ENCODE results near the gene SLC44A4. TPM values are rescaled to one million over a fixed set of nuclear protein-coding genes. Genes with fewer than 3 reads are reported as not detected.

Gene SLC44A4
- polyA plus RNA-seq, 1 experiment: 0.07 TPM

DNA sequence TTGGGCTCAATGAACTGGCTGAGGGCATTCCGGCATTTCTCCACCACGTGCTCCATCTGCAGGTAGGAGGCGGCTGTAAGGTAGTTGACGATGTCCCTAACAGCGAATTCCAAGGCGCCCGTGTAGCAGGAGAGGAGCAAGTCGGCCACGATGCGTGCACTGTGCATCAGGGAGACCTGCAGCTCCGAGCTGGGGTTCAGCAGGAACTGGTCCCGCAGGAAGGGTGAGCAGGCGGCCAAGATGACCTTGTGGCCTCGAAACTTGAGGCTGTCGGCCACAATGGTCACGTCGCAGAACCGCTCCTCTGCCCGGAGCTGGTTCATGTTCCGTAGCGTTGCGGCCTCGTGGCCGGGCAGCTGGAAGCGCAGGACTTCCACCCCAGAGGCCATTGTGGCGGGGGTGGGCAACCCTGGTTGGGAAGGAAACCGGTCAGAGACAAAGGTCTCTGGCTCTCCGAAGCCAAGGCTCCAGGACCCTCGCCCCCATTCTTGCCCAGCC, 22.2 kb upstream of the SLC44A4 start:
- TF ChIP-seq, protein P1, sequence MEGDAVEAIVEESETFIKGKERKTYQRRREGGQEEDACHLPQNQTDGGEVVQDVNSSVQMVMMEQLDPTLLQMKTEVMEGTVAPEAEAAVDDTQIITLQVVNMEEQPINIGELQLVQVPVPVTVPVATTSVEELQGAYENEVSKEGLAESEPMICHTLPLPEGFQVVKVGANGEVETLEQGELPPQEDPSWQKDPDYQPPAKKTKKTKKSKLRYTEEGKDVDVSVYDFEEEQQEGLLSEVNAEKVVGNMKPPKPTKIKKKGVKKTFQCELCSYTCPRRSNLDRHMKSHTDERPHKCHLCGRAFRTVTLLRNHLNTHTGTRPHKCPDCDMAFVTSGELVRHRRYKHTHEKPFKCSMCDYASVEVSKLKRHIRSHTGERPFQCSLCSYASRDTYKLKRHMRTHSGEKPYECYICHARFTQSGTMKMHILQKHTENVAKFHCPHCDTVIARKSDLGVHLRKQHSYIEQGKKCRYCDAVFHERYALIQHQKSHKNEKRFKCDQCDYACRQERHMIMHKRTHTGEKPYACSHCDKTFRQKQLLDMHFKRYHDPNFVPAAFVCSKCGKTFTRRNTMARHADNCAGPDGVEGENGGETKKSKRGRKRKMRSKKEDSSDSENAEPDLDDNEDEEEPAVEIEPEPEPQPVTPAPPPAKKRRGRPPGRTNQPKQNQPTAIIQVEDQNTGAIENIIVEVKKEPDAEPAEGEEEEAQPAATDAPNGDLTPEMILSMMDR (IDR thresholded peaks at IDR 0.05; ENCODE audit: insufficient read depth, low read depth, low read length): no peak
- ChIA-PET CTCF (interaction anchor here (0.5 to 4.5 kb wide), 4 partner anchors 8 to 70 kb away, joined by 3 to 26 read pairs (median 4); no protein-coding TSS in a partner anchor), POLR2A (no interaction called here)
- DNase-seq (ENCODE audit: low read depth): no peak
- no peaks in the 10 kb centered on the region for H3K27me3 ChIP-seq (ENCODE audit: control insufficient read depth, insufficient read depth, low read length)
- H3K4me3 ChIP-seq (ENCODE audit: low read depth, low read length): peak overlapping the region; percentile 61
- H3K36me3 ChIP-seq (ENCODE audit: control insufficient read depth, insufficient read depth, low read length): no peaks in the 10 kb centered on the region

DNA sequence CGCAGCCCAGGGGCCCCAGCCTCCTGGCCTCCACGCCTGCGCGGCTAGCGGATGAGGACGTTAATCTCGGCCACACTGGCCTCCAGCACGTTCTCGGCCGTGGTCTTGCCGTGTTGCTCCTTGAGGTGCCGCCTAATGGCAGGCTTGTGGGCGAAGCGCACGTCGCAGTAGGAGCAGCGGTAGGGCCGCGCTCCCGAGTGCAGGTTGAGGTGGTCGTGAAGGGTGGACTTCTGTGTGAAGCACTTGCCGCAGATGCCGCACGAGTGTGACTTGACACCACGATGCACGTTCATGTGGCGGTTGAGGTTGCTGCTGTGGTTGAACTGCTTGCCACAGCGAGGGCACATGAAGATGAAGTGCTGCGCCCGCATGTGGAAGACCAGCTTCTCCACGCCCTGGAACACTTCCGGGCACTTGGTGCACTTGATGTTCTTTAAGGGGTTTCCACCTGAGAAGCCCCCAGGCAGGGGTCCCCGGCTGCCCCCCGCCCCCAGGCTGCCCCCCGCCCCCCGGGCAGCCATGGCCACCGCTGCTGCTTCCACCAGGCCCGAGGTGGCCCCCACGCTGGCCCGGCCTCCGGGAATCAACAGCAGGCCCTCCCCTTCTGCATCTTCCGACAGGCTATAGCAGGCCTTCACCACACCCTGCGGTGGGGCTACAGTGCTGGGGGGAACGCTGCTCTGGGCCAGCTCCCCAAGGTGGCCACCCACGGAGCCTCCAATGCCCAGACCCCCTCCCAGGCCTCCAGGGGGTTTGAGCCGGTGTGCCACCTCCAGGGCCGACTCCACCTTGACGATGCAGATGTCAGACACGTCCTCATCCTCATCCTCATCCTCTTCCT, 21.3 kb upstream of the SLC44A4 start:
- TF ChIP-seq, protein P1 (IDR thresholded peaks at IDR 0.05; ENCODE audit: insufficient read depth, low read depth, low read length): no peak
- ChIA-PET POLR2A (no interaction called here), CTCF (interaction anchor here (0.5 to 4.5 kb wide), 3 partner anchors 9 to 69 kb away, joined by 3 to 26 read pairs (median 4); no protein-coding TSS in a partner anchor)

DNA sequence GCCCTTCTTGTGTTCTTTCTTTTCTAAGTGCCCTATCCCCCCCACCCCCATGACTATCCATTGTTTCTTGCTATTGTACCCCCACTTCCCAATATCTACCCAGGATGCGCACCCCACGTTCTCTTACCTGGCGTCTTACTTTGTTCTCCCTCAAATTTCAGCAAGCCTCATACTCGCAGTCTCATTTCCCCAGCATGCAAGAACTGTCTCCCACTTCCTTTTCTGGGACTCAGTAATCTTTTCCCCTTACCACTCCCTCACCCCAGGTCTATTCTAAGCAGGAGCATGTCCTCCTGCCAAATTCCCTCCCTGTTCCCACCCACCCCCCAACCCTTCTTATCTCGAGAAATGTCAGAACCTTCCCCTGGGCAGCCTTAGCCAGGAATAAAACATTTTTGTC, 20.4 kb upstream of the SLC44A4 start:
- no peaks in the 10 kb centered on the region; the same call in none of the 2 replicates for H3K36me3 ChIP-seq (ENCODE audit: control insufficient read depth, insufficient read depth, low read length)
- TF ChIP-seq, protein P1 (IDR thresholded peaks at IDR 0.05; ENCODE audit: insufficient read depth, low read depth, low read length): no peak
- ChIA-PET POLR2A (no interaction called here), CTCF (interaction anchor here (0.9 to 2.1 kb wide), 3 partner anchors 11 to 59 kb away, joined by 3 to 11 read pairs (median 4); no protein-coding TSS in a partner anchor)
- H3K27me3 ChIP-seq (ENCODE audit: control insufficient read depth, insufficient read depth, low read length): no peaks in the 10 kb centered on the region
- no peak overlapping the region for H3K4me3 ChIP-seq (ENCODE audit: low read depth, low read length)
- DNase-seq (ENCODE audit: low read depth): no peak

More for the DNA sequence above, 21.3 kb upstream of the SLC44A4 start:
- H3K36me3 ChIP-seq (ENCODE audit: control insufficient read depth, insufficient read depth, low read length): no peaks in the 10 kb centered on the region; the same call in 1 of the 2 replicates
- no peak for DNase-seq (ENCODE audit: low read depth)
- H3K4me3 ChIP-seq (ENCODE audit: low read depth, low read length): no peak overlapping the region
- no peaks in the 10 kb centered on the region for H3K27me3 ChIP-seq (ENCODE audit: control insufficient read depth, insufficient read depth, low read length)

DNA sequence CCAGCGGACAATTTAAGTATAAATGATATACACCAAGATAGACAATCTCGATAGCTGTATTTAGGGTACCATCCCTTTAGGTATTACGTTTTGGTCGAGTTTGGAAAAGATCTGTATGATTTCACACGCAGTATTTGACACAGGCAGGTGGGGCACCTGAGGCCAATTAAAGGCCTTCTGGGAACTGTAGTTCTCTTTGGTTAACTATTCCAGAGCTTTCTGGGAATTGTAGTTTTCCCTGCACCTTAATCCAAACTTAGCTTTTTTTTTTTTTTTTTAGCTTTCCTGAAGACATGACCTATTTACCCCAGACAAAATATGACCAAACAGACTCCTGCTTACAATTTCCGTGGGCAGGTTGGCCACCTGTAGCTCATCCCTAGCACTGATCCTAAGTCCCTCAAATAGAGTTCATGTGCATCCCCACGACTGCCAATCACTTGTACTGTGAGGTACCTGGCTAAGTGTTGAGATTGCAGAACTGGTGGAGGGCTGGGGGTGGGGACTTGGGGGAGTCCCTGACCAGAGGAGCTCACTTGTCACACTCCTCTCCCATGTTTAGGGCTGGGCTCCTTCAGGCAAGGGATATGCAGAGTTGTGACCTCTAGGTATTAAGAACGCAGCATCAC, 19.7 kb upstream of the SLC44A4 start:
- Histone ChIP-seq H3K4me3 (ENCODE audit: low read depth, low read length) (peak overlapping the region; percentile 72), H3K27me3 (ENCODE audit: control insufficient read depth, insufficient read depth, low read length) (no peaks in the 10 kb centered on the region), H3K36me3 (ENCODE audit: control insufficient read depth, insufficient read depth, low read length) (no peaks in the 10 kb centered on the region; the same call in none of the 2 replicates)
- ChIA-PET CTCF (interaction anchor here (0.9 to 2.1 kb wide), 7 partner anchors 8 to 217 kb away, joined by 3 to 11 read pairs (median 4); partner anchors contain the start of gene LY6G5C), POLR2A (interaction anchor here (0.5 kb wide), 1 partner anchor 267 kb away, joined by 5 read pairs; no protein-coding TSS in a partner anchor)
- no peak for DNase-seq (ENCODE audit: low read depth)
- TF ChIP-seq, protein P1 (IDR thresholded peaks at IDR 0.05; ENCODE audit: insufficient read depth, low read depth, low read length): no peak

Measured in BJ (cell line).